ENCODE data around the gene ACSL4.

GRCh38 chrX:109776432-109776831 is 43.4 kb upstream of the ACSL4 start:
- TF ChIP-seq, protein P1, sequence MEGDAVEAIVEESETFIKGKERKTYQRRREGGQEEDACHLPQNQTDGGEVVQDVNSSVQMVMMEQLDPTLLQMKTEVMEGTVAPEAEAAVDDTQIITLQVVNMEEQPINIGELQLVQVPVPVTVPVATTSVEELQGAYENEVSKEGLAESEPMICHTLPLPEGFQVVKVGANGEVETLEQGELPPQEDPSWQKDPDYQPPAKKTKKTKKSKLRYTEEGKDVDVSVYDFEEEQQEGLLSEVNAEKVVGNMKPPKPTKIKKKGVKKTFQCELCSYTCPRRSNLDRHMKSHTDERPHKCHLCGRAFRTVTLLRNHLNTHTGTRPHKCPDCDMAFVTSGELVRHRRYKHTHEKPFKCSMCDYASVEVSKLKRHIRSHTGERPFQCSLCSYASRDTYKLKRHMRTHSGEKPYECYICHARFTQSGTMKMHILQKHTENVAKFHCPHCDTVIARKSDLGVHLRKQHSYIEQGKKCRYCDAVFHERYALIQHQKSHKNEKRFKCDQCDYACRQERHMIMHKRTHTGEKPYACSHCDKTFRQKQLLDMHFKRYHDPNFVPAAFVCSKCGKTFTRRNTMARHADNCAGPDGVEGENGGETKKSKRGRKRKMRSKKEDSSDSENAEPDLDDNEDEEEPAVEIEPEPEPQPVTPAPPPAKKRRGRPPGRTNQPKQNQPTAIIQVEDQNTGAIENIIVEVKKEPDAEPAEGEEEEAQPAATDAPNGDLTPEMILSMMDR (IDR thresholded peaks at IDR 0.05), result no peak
- no peak for TF ChIP-seq EP300 (IDR thresholded peaks at IDR 0.05)
- TF ChIP-seq POLR2A (IDR thresholded peaks at IDR 0.05), result no peak
- TF ChIP-seq POLR2AphosphoS5 (IDR thresholded peaks at IDR 0.05), result no peak
